ENCODE data around the gene STAT5B. TPM values are rescaled to one million over a fixed set of nuclear protein-coding genes. Genes with fewer than 3 reads are reported as not detected.

STAT5B gene
- total and polyA plus RNA-seq, 2 of the 13 experiments (the other 11 are each of a cell fraction or from before 2014, with no cell fraction given): 21.0 to 42.8 TPM

DNA sequence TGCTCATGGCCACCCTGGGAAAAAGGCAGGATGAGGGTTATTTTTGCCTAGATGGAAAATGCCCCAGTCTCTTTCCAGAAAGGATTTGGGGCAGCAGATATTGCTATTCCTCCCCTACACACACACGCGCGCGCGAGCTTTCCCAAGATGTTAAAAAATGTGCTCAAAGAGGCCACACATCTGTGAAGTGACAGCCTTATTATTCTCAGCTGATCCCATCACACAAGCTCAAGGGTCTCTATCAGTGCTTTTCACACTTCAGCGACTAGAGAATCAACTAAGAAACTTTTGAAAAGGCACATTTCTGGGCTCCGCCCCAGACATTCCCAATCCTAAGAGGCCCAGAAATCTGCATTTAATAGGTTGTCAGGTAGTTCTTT, 115.7 kb downstream of the STAT5B start:
- intact Hi-C loops (cut with micrococcal nuclease; ENCODE audit: unreplicated experiment): no loop called here
- CTCF ChIA-PET (ENCODE audit: low intra/inter-chr PET ratio, low total read pairs): no interaction called here
- ATAC-seq: no peak
- H4K20me1 ChIP-seq (ENCODE audit: insufficient read depth, low read length): no peaks in the 10 kb centered on the region
- no peaks in the 10 kb centered on the region for H3K9me3 ChIP-seq (ENCODE audit: low read length)
- in situ Hi-C loops (cut with HindIII; ENCODE audit: extremely low pct_ligation_motif_present, low pct_unique_long_range_greater_than_20kb): no loop called here
- no peak for DNase-seq (ENCODE audit: low spot score)
- no TSS peak for BruUV-seq (replicated peaks)
- H2AFZ ChIP-seq (ENCODE audit: low read length): no peak overlapping the region
- H3K36me3 ChIP-seq (replicated peaks in 1 of 2; ENCODE audit: control insufficient read depth in 1 of 2, insufficient read depth in 2 of 2, low read length in 2 of 2): no peaks in the 10 kb centered on the region
- no peak overlapping the region for H3K27ac ChIP-seq (ENCODE audit: extremely low read length, insufficient read depth, low read length)
- no peak for TF ChIP-seq ZNF253 (CRISPR knock-in tag; IDR thresholded peaks at IDR 0.05; ENCODE audit: borderline replicate concordance)
- TF ChIP-seq ZNF775 (CRISPR knock-in tag; IDR thresholded peaks at IDR 0.05; ENCODE audit: borderline replicate concordance): no peak
- TF ChIP-seq SMAD1 (CRISPR knock-in tag; IDR thresholded peaks at IDR 0.05; ENCODE audit: borderline replicate concordance, low read depth): no peak
- TF ChIP-seq SRY (CRISPR knock-in tag; IDR thresholded peaks at IDR 0.05): no peak
- no peak for TF ChIP-seq CHCHD3 (CRISPR knock-in tag; IDR thresholded peaks at IDR 0.05)
- no peak for TF ChIP-seq ZKSCAN1 (IDR thresholded peaks at IDR 0.05; ENCODE audit: low read length)
- TF ChIP-seq ZSCAN9 (CRISPR knock-in tag; IDR thresholded peaks at IDR 0.05; ENCODE audit: borderline replicate concordance): no peak
- TF ChIP-seq, protein P1, sequence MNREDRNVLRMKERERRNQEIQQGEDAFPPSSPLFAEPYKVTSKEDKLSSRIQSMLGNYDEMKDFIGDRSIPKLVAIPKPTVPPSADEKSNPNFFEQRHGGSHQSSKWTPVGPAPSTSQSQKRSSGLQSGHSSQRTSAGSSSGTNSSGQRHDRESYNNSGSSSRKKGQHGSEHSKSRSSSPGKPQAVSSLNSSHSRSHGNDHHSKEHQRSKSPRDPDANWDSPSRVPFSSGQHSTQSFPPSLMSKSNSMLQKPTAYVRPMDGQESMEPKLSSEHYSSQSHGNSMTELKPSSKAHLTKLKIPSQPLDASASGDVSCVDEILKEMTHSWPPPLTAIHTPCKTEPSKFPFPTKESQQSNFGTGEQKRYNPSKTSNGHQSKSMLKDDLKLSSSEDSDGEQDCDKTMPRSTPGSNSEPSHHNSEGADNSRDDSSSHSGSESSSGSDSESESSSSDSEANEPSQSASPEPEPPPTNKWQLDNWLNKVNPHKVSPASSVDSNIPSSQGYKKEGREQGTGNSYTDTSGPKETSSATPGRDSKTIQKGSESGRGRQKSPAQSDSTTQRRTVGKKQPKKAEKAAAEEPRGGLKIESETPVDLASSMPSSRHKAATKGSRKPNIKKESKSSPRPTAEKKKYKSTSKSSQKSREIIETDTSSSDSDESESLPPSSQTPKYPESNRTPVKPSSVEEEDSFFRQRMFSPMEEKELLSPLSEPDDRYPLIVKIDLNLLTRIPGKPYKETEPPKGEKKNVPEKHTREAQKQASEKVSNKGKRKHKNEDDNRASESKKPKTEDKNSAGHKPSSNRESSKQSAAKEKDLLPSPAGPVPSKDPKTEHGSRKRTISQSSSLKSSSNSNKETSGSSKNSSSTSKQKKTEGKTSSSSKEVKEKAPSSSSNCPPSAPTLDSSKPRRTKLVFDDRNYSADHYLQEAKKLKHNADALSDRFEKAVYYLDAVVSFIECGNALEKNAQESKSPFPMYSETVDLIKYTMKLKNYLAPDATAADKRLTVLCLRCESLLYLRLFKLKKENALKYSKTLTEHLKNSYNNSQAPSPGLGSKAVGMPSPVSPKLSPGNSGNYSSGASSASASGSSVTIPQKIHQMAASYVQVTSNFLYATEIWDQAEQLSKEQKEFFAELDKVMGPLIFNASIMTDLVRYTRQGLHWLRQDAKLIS (CRISPR knock-in tag; IDR thresholded peaks at IDR 0.05): no peak
- TF ChIP-seq ZNF841 (CRISPR knock-in tag; IDR thresholded peaks at IDR 0.05; ENCODE audit: borderline replicate concordance): no peak
- TF ChIP-seq ZNF333 (CRISPR knock-in tag; IDR thresholded peaks at IDR 0.05; ENCODE audit: borderline replicate concordance): no peak
- TF ChIP-seq KAT7 (CRISPR knock-in tag; IDR thresholded peaks at IDR 0.05; ENCODE audit: borderline replicate concordance): no peak
- no peak for TF ChIP-seq AHR (CRISPR knock-in tag; IDR thresholded peaks at IDR 0.05)
- TF ChIP-seq HMG20B (CRISPR knock-in tag; conservative IDR thresholded peaks at IDR 0.05): no peak
- no peak for TF ChIP-seq ETV6 (CRISPR knock-in tag; conservative IDR thresholded peaks at IDR 0.05)
- no peak for TF ChIP-seq PHF8 (CRISPR knock-in tag; IDR thresholded peaks at IDR 0.05)
- TF ChIP-seq, protein P2, sequence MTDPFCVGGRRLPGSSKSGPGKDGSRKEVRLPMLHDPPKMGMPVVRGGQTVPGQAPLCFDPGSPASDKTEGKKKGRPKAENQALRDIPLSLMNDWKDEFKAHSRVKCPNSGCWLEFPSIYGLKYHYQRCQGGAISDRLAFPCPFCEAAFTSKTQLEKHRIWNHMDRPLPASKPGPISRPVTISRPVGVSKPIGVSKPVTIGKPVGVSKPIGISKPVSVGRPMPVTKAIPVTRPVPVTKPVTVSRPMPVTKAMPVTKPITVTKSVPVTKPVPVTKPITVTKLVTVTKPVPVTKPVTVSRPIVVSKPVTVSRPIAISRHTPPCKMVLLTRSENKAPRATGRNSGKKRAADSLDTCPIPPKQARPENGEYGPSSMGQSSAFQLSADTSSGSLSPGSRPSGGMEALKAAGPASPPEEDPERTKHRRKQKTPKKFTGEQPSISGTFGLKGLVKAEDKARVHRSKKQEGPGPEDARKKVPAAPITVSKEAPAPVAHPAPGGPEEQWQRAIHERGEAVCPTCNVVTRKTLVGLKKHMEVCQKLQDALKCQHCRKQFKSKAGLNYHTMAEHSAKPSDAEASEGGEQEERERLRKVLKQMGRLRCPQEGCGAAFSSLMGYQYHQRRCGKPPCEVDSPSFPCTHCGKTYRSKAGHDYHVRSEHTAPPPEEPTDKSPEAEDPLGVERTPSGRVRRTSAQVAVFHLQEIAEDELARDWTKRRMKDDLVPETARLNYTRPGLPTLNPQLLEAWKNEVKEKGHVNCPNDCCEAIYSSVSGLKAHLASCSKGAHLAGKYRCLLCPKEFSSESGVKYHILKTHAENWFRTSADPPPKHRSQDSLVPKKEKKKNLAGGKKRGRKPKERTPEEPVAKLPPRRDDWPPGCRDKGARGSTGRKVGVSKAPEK (CRISPR knock-in tag; IDR thresholded peaks at IDR 0.05; ENCODE audit: borderline replicate concordance): no peak
- 91% methylated on average over 7 of the region's 7 CpGs for WGBS (ENCODE audit: low lambda C conversion rate)
- H3K27me3 ChIP-seq (ENCODE audit: control insufficient read depth in 1 of 2, insufficient read depth in 2 of 2, low read length in 2 of 2): peaks cover 0 to 2% of the 10 kb centered on the region in 2 experiments; a peak in 1 of 5 replicates
- POLR2A ChIA-PET: interaction anchor here (1.1 kb wide), 1 partner anchor 34 kb away, joined by 3 read pairs; the partner anchor contains the start of gene GHDC
- H3K9ac ChIP-seq (ENCODE audit: insufficient read depth, low read depth, low read length): no peak overlapping the region
- FAIRE-seq: no peak
- H3K4me3 ChIP-seq (replicated peaks in 1 of 3; ENCODE audit: insufficient read depth in 1 of 3, low read depth in 2 of 3, low read length in 3 of 3): peak overlapping the region in 1 of 3 experiments; percentile 27; a peak in 1 of 6 replicates
- H3K4me1 ChIP-seq (ENCODE audit: insufficient read depth, low read length): peaks cover 59% of the 10 kb centered on the region
- H3K79me2 ChIP-seq (ENCODE audit: insufficient read depth, low read length): no peaks in the 10 kb centered on the region
- H3K4me2 ChIP-seq (ENCODE audit: low read depth, low read length): 0 out of 2 replicates have a peak overlapping the region, but pooled peaks have one; percentile 45
